CD4-positive, alpha-beta T cell (primary cell): Measurements from ENCODE around the gene SORCS2. TPM values are rescaled to one million over a fixed set of nuclear protein-coding genes. Genes with fewer than 3 reads are reported as not detected.

Experiments used
- ATAC-seq: fragments of 200-7000 bp; cut with Tn5 transposase; one replicate; pipeline ENCODE4 v1.10.0; 2022; ENCODE audit warnings: mild to moderate bottlenecking; ENCODE audit not compliant: poor library complexity
- CTCF ChIA-PET: fragments of 350-600 bp; sonication (Branson Sonifier 250); formaldehyde crosslinking; loops from one replicate; lab custom pipeline; 2021; ENCODE audit warnings: antibody characterized with exemption, inconsistent platforms; lab: Charles Lee
- POLR2A ChIA-PET: fragments of 350-600 bp; sonication (Branson Sonifier 250); formaldehyde crosslinking; loops from one replicate; lab custom pipeline; 2021; ENCODE audit warnings: antibody characterized with exemption, inconsistent platforms; lab: Charles Lee
- DNase-seq, 14 experiments: peaks; one replicate each; pipeline ENCODE4 v3.0.0-alpha.2; 2013 to 2020; ENCODE audit warnings: mixed read lengths in 2 of 14
- H3K27ac ChIP-seq, 2 donors: one replicate each; pipeline versions ENCODE4 v1.5.1 to v1.7.0; 2013; ENCODE audit warnings: low read length in 2 of 2, low read depth in 1 of 2, mild to moderate bottlenecking in 1 of 2
- H3K27me3 ChIP-seq, 2 experiments: 1 replicate in 1 of 2; 2 replicates in 1 of 2; pipeline versions ENCODE4 v1.6.1 to v1.7.0; 2013; ENCODE audit warnings: low read length in 2 of 2, control low read depth in 1 of 2, mild to moderate bottlenecking in 1 of 2, moderate library complexity in 1 of 2; ENCODE audit not compliant: insufficient read depth in 2 of 2, control insufficient read depth in 1 of 2
- H3K36me3 ChIP-seq: one replicate; pipeline ENCODE4 v1.6.1; 2013; ENCODE audit warnings: low read length, control low read depth; ENCODE audit not compliant: insufficient read depth
- H3K4me1 ChIP-seq: one replicate; pipeline ENCODE4 v1.6.1; 2013; ENCODE audit warnings: low read length, control low read depth; ENCODE audit not compliant: insufficient read depth
- H3K4me3 ChIP-seq: one replicate; pipeline ENCODE4 v1.5.1; 2013; ENCODE audit warnings: mild to moderate bottlenecking, low read length, moderate library complexity
- H3K9me3 ChIP-seq, 2 experiments: 1 replicate in 1 of 2; 2 replicates in 1 of 2; pipeline versions ENCODE4 v1.6.1 to v1.7.0; 2013; ENCODE audit warnings: low read length in 2 of 2, mild to moderate bottlenecking in 2 of 2, control low read depth in 1 of 2, moderate library complexity in 1 of 2; ENCODE audit not compliant: control insufficient read depth in 1 of 2, insufficient read depth in 1 of 2
- H3K27ac Mint-ChIP-seq: one replicate; pipeline ENCODE4 v1.8.0; 2020; ENCODE audit warnings: mixed read lengths
- H3K27me3 Mint-ChIP-seq: one replicate; pipeline ENCODE4 v1.8.0; 2021; ENCODE audit warnings: mixed read lengths
- H3K36me3 Mint-ChIP-seq: one replicate; pipeline ENCODE4 v1.8.0; 2021; ENCODE audit warnings: low read depth, mixed read lengths
- H3K4me1 Mint-ChIP-seq: one replicate; pipeline ENCODE4 v1.8.0; 2021; ENCODE audit warnings: low read depth, mixed read lengths
- H3K4me3 Mint-ChIP-seq: one replicate; pipeline ENCODE4 v1.8.0; 2020; ENCODE audit warnings: mild to moderate bottlenecking, mixed read lengths
- H3K9me3 Mint-ChIP-seq: one replicate; pipeline ENCODE4 v1.8.0; 2020; ENCODE audit warnings: mixed read lengths
- intact Hi-C, 2 experiments: fragments of 100-400 bp; cut with DNase I in 1 of 2; cut with micrococcal nuclease in 1 of 2; formaldehyde crosslinking; loops; one replicate each; pipeline versions ENCODE4 v1.15.1 to v1.9.0; 2023 to 2025; cut with DNase I, micrococcal nuclease
- total RNA-seq, 174 experiments: library from RNA in 2 of 174; stranded (reverse) in 2 of 174; gene quantifications; one replicate each; pipeline ENCODE4 v1.2.3 and lab custom pipeline; 2021 to 2026
- TF ChIP-seq, protein P1 (sequence below): fragments of 200-600 bp; IDR thresholded peaks from one replicate; pipeline ENCODE4 v1.8.0; 2022; ENCODE audit warnings: antibody characterized with exemption, mild to moderate bottlenecking

Gene SORCS2
- total RNA-seq, 2 experiments from 2014 or later, result not detected

DNA sequence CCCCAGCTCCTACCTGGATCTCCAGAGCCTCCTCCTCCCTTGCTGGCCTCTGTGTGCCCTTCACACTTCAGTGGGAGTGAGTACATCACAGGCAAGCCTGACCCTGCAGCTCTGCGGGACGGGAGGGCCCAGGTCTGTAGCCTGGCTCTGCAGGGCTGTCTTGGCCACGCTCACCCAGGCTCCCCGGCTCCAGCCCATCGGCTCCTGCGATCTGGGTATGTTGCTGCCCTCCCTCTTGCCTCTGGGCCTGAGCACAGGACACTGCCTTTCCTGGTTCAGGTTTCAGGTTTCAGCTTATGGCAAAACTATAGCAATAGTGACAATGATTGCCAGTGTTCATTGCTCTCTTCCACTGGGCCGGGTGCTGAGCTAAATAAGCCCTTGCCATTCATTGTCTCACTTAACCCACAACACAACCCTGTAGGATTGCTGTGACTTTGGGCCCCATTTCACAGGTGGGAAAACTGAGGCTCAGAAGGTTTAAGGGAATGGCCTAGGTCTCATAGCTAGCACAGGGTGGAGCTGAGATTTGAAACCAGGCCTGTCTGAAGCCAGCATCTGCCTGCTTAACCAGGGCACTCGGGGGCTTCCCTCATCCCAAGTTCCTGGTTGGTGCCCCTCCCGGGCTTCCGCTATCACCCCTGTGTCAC lies 44.6 kb upstream of the SORCS2 start:
- Mint-ChIP-seq H3K4me3 (no peak overlapping the region), H3K9me3 (no peaks in the 10 kb centered on the region), H3K4me1 (no peaks in the 10 kb centered on the region), H3K27ac (no peak overlapping the region), H3K36me3 (no peaks in the 10 kb centered on the region), H3K27me3 (peaks cover 13% of the 10 kb centered on the region)
- ATAC-seq (no peak), DNase-seq (no peak)
- intact Hi-C loops, result no loop called here
- Histone ChIP-seq H3K36me3 (no peaks in the 10 kb centered on the region), H3K27me3 (peaks cover 0 to 8% of the 10 kb centered on the region in 2 experiments), H3K4me1 (no peaks in the 10 kb centered on the region), H3K9me3 (peaks cover 0 to 5% of the 10 kb centered on the region in 2 experiments), H3K27ac (no peak overlapping the region), H3K4me3 (no peak overlapping the region)
- CTCF ChIA-PET, result no interaction called here
- TF ChIP-seq, protein P1, sequence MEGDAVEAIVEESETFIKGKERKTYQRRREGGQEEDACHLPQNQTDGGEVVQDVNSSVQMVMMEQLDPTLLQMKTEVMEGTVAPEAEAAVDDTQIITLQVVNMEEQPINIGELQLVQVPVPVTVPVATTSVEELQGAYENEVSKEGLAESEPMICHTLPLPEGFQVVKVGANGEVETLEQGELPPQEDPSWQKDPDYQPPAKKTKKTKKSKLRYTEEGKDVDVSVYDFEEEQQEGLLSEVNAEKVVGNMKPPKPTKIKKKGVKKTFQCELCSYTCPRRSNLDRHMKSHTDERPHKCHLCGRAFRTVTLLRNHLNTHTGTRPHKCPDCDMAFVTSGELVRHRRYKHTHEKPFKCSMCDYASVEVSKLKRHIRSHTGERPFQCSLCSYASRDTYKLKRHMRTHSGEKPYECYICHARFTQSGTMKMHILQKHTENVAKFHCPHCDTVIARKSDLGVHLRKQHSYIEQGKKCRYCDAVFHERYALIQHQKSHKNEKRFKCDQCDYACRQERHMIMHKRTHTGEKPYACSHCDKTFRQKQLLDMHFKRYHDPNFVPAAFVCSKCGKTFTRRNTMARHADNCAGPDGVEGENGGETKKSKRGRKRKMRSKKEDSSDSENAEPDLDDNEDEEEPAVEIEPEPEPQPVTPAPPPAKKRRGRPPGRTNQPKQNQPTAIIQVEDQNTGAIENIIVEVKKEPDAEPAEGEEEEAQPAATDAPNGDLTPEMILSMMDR, result no peak
- POLR2A ChIA-PET, result no interaction called here

DNA sequence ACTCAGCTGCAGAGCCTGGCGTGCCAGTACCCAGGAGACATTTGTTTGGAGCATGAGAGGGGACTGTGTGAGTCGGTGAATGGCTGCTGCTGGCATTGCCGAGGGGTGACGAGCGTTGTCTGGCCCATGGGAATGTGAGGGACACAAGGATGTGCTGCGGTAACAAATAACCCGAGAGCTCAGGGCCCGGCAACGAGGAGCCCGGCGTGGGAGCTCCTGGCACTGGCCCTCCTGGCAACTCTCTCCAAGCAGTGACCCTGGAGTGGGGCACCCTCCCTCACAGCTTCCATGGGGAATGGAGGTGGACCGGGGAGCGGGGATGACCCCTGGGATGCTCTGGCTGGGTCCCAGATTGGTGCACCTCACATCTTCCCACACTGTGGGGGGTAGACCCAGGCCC lies 44.0 kb upstream of the SORCS2 start:
- Histone ChIP-seq H3K4me1 (no peaks in the 10 kb centered on the region), H3K27me3 (peaks cover under 1 to 8% of the 10 kb centered on the region in 2 experiments), H3K4me3 (no peak overlapping the region), H3K27ac (no peak overlapping the region), H3K9me3 (peaks cover 0 to 5% of the 10 kb centered on the region in 2 experiments), H3K36me3 (no peaks in the 10 kb centered on the region)
- Mint-ChIP-seq H3K4me3 (no peak overlapping the region), H3K27me3 (peaks cover 16% of the 10 kb centered on the region), H3K4me1 (no peaks in the 10 kb centered on the region), H3K27ac (no peak overlapping the region), H3K9me3 (no peaks in the 10 kb centered on the region), H3K36me3 (no peaks in the 10 kb centered on the region)
- ChIA-PET POLR2A (no interaction called here), CTCF (no interaction called here)
- ATAC-seq (no peak), DNase-seq (no peak)
- TF ChIP-seq, protein P1, result no peak
- intact Hi-C loops, result no loop called here

DNA sequence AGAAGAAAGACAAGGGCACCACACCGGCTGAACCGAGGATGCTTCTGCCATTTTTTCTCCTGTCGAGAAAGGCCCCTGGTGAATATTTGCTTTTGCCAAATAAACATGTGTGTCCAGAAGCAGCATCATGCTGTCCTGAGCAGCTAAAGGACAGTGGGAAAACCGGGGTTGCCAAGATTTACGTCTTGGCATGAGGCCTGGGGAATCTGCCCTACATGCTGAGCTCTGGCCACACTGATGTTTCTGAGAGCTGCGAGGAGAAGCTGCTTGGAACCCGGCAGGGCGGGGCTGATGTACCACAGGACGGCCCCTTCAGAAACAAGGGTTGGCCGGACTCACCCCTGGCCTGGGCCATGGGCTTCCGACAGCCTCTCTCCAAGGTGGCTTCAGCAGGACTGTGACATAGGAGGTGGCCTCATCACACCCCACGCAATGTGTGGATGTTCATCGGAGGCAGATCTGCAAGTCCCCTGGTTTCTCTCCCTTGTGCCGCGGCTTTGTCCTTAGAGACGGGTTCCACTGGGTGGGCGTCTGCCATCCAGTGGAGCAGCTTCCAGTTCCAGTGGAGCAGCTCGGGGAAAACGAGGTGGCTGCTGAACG lies 42.2 kb upstream of the SORCS2 start:
- Mint-ChIP-seq H3K9me3 (no peaks in the 10 kb centered on the region), H3K27ac (no peak overlapping the region), H3K4me3 (no peak overlapping the region), H3K36me3 (no peaks in the 10 kb centered on the region), H3K4me1 (no peaks in the 10 kb centered on the region), H3K27me3 (peaks cover 18% of the 10 kb centered on the region)
- Histone ChIP-seq H3K9me3 (peaks cover 0 to 5% of the 10 kb centered on the region in 2 experiments), H3K36me3 (no peaks in the 10 kb centered on the region), H3K27me3 (peaks cover 6 to 8% of the 10 kb centered on the region in 2 experiments), H3K4me1 (no peaks in the 10 kb centered on the region), H3K27ac (no peak overlapping the region), H3K4me3 (no peak overlapping the region)
- ATAC-seq, result no peak
- intact Hi-C loops, result no loop called here
- ChIA-PET POLR2A (no interaction called here), CTCF (no interaction called here)
- no peak for DNase-seq
- TF ChIP-seq, protein P1, result no peak
